ENCODE measurements around the gene SCLY.

The SCLY gene

GRCh38 chr2:238098901-238099713, 38.3 kb downstream of the SCLY start:
- Histone ChIP-seq H2AFZ (ENCODE audit: low read depth, low read length) (no peak overlapping the region), H3K9me3 (ENCODE audit: low read length) (no peaks in the 10 kb centered on the region), H3K27me3 (ENCODE audit: insufficient read depth, low read length) (no peaks in the 10 kb centered on the region), H3K36me3 (ENCODE audit: insufficient read depth, low read length) (no peaks in the 10 kb centered on the region), H3K4me1 (ENCODE audit: insufficient read depth, low read length) (no peaks in the 10 kb centered on the region), H3K4me3 (ENCODE audit: low read length) (no peak overlapping the region)

GRCh38 chr2:238099714-238100048, 38.9 kb downstream of the SCLY start:
- no peak overlapping the region for H3K4me3 ChIP-seq (ENCODE audit: low read length)

GRCh38 chr2:238100049-238100820, 39.4 kb downstream of the SCLY start, which contains the start of gene ESPNL:
ESPNL (plus strand) TSS chr2:238100340; CDS start chr2:238100420, 80 bp downstream.
- Histone ChIP-seq H2AFZ (ENCODE audit: low read depth, low read length) (no peak within 1 kb of the TSS), H3K4me1 (ENCODE audit: insufficient read depth, low read length) (no peaks in the 10 kb centered on the region), H3K36me3 (ENCODE audit: insufficient read depth, low read length) (no peaks in the 10 kb centered on the region), H3K9me3 (ENCODE audit: low read length) (no peaks in the 10 kb centered on the region), H3K27me3 (ENCODE audit: insufficient read depth, low read length) (no peaks in the 10 kb centered on the region), H3K4me3 (ENCODE audit: low read length) (no peak within 1 kb of the TSS)

More at GRCh38 chr2:238099714-238100048, 38.9 kb downstream of the SCLY start:
- no peaks in the 10 kb centered on the region for H3K27me3 ChIP-seq (ENCODE audit: insufficient read depth, low read length)
- no peak overlapping the region for H2AFZ ChIP-seq (ENCODE audit: low read depth, low read length)
- no peaks in the 10 kb centered on the region for H3K4me1 ChIP-seq (ENCODE audit: insufficient read depth, low read length)
- H3K36me3 ChIP-seq (ENCODE audit: insufficient read depth, low read length): no peaks in the 10 kb centered on the region
- no peaks in the 10 kb centered on the region for H3K9me3 ChIP-seq (ENCODE audit: low read length)

- Histone ChIP-seq H3K27me3 (ENCODE audit: insufficient read depth, low read length) (no peaks in the 10 kb centered on the region), H2AFZ (ENCODE audit: low read depth, low read length) (no peak overlapping the region), H3K9me3 (ENCODE audit: low read length) (no peaks in the 10 kb centered on the region), H3K36me3 (ENCODE audit: insufficient read depth, low read length) (no peaks in the 10 kb centered on the region), H3K4me1 (ENCODE audit: insufficient read depth, low read length) (no peaks in the 10 kb centered on the region), H3K4me3 (ENCODE audit: low read length) (no peak overlapping the region)
These were observed 40.3 kb downstream of the SCLY start for GRCh38 chr2:238100821-238101771.

GRCh38 chr2:238101891-238102841, 41.4 kb downstream of the SCLY start:
- H3K9me3 ChIP-seq (ENCODE audit: low read length): no peaks in the 10 kb centered on the region
- peaks cover 2% of the 10 kb centered on the region for H3K4me1 ChIP-seq (ENCODE audit: insufficient read depth, low read length)
- no peak overlapping the region for H2AFZ ChIP-seq (ENCODE audit: low read depth, low read length)
- no peaks in the 10 kb centered on the region for H3K36me3 ChIP-seq (ENCODE audit: insufficient read depth, low read length)
- H3K4me3 ChIP-seq (ENCODE audit: low read length): no peak overlapping the region
- no peaks in the 10 kb centered on the region for H3K27me3 ChIP-seq (ENCODE audit: insufficient read depth, low read length)

- Histone ChIP-seq H3K9me3 (ENCODE audit: low read length) (no peaks in the 10 kb centered on the region), H3K27me3 (ENCODE audit: insufficient read depth, low read length) (no peaks in the 10 kb centered on the region), H2AFZ (ENCODE audit: low read depth, low read length) (no peak overlapping the region), H3K4me3 (ENCODE audit: low read length) (no peak overlapping the region), H3K36me3 (ENCODE audit: insufficient read depth, low read length) (no peaks in the 10 kb centered on the region), H3K4me1 (ENCODE audit: insufficient read depth, low read length) (peaks cover 2% of the 10 kb centered on the region)
These were observed 42.1 kb downstream of the SCLY start for GRCh38 chr2:238102865-238103264.

- H2AFZ ChIP-seq (ENCODE audit: low read depth, low read length): no peak overlapping the region
- H3K4me3 ChIP-seq (ENCODE audit: low read length): no peak overlapping the region
- H3K36me3 ChIP-seq (ENCODE audit: insufficient read depth, low read length): no peaks in the 10 kb centered on the region
- H3K4me1 ChIP-seq (ENCODE audit: insufficient read depth, low read length): peaks cover 10% of the 10 kb centered on the region
- no peaks in the 10 kb centered on the region for H3K9me3 ChIP-seq (ENCODE audit: low read length)
- no peaks in the 10 kb centered on the region for H3K27me3 ChIP-seq (ENCODE audit: insufficient read depth, low read length)
These were observed 42.8 kb downstream of the SCLY start for GRCh38 chr2:238103465-238104225.

- no peak overlapping the region for H3K4me3 ChIP-seq (ENCODE audit: low read length)
- H3K9me3 ChIP-seq (ENCODE audit: low read length): no peaks in the 10 kb centered on the region
- no peak overlapping the region for H2AFZ ChIP-seq (ENCODE audit: low read depth, low read length)
- no peaks in the 10 kb centered on the region for H3K27me3 ChIP-seq (ENCODE audit: insufficient read depth, low read length)
- no peaks in the 10 kb centered on the region for H3K36me3 ChIP-seq (ENCODE audit: insufficient read depth, low read length)
- H3K4me1 ChIP-seq (ENCODE audit: insufficient read depth, low read length): peaks cover 16% of the 10 kb centered on the region
These were observed 43.5 kb downstream of the SCLY start for GRCh38 chr2:238104226-238104690.

GRCh38 chr2:238104691-238105371, 44.0 kb downstream of the SCLY start:
- no peaks in the 10 kb centered on the region for H3K27me3 ChIP-seq (ENCODE audit: insufficient read depth, low read length)
- H3K9me3 ChIP-seq (ENCODE audit: low read length): no peaks in the 10 kb centered on the region
- no peak overlapping the region for H2AFZ ChIP-seq (ENCODE audit: low read depth, low read length)
- no peak overlapping the region for H3K4me3 ChIP-seq (ENCODE audit: low read length)
- H3K4me1 ChIP-seq (ENCODE audit: insufficient read depth, low read length): peaks cover 16% of the 10 kb centered on the region
- no peaks in the 10 kb centered on the region for H3K36me3 ChIP-seq (ENCODE audit: insufficient read depth, low read length)

- Histone ChIP-seq H3K27me3 (ENCODE audit: insufficient read depth, low read length) (no peaks in the 10 kb centered on the region), H3K9me3 (ENCODE audit: low read length) (no peaks in the 10 kb centered on the region), H2AFZ (ENCODE audit: low read depth, low read length) (no peak overlapping the region), H3K36me3 (ENCODE audit: insufficient read depth, low read length) (no peaks in the 10 kb centered on the region), H3K4me1 (ENCODE audit: insufficient read depth, low read length) (peaks cover 16% of the 10 kb centered on the region), H3K4me3 (ENCODE audit: low read length) (no peak overlapping the region)
These were observed 44.9 kb downstream of the SCLY start for GRCh38 chr2:238105506-238106338.

Measured in neuron (in vitro differentiated cells).